NCI-H345 (cell line): Measurements from ENCODE around the gene TDG.
A peak's percentile ranks its signal among the peaks of the same experiment; 100 is the strongest.

Source experiments
- DNase-seq: peaks from one replicate; lab custom pipeline; 2025; lab: John Stamatoyannopoulos, UW

Gene TDG

DNA sequence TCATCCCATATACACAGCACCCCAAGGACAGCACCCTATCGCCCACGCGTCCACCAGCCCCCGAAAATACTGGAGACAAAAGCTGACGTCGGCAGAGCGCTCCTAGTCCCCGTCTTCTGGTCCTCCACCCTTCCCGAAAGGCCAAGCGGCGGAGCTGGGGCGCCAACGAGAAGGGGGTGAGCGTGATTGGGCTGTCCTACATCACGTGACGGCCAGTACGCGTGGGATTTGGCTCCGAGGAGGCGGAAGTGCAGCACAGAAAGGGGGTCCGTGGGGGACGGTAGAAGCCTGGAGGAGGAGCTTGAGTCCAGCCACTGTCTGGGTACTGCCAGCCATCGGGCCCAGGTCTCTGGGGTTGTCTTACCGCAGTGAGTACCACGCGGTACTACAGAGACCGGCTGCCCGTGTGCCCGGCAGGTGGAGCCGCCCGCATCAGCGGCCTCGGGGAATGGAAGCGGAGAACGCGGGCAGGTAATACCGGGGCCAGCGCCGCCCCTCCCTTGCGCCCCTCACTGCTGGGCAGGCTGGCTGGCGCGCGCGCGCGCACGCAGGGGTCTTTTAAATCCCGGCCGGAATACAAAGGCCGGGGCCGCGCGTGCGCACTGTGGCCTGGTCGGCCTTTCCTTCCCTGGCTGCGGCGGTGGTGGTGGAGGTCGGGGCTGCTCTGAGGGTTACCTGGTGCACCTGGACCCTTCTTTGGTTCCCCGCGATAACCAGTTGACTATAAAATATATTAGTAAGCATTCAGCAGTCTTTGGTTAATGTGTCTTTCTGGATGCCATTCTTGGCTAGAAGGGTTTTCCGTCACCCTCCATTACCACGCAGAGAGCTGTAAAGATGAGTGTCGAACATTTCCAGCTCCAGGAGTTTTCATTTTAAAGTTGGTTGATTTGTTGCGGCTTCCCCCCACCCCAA is at the start of gene TDG:
Gene TDG (plus strand): TSS at position 283 of the 915 bp plus-strand sequence. CDS start 166 bp downstream, at position 449.
- peak; percentile 99 for DNase-seq

- DNase-seq: no peak
Observed at GRCh38 chr12:103917873-103918272, 47.8 kb upstream of the TDG start.

- peak; percentile 60 for DNase-seq
Observed at GRCh38 chr12:103924761-103925641, 40.7 kb upstream of the TDG start.

- no peak for DNase-seq
Observed at GRCh38 chr12:103928682-103929045, 37.0 kb upstream of the TDG start.

GRCh38 chr12:103929046-103929783 is 36.5 kb upstream of the TDG start:
- peak; percentile 86 for DNase-seq

DNA sequence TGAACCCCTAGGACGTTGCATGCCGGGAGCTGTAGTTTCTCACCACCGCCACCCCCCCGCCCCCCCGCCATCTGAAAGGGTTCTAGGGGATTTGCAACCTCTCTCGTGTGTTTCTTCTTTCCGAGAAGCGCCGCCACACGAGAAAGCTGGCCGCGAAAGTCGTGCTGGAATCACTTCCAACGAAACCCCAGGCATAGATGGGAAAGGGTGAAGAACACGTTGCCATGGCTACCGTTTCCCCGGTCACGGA is 36.0 kb upstream of the TDG start:
- DNase-seq: peak; percentile 95

DNA sequence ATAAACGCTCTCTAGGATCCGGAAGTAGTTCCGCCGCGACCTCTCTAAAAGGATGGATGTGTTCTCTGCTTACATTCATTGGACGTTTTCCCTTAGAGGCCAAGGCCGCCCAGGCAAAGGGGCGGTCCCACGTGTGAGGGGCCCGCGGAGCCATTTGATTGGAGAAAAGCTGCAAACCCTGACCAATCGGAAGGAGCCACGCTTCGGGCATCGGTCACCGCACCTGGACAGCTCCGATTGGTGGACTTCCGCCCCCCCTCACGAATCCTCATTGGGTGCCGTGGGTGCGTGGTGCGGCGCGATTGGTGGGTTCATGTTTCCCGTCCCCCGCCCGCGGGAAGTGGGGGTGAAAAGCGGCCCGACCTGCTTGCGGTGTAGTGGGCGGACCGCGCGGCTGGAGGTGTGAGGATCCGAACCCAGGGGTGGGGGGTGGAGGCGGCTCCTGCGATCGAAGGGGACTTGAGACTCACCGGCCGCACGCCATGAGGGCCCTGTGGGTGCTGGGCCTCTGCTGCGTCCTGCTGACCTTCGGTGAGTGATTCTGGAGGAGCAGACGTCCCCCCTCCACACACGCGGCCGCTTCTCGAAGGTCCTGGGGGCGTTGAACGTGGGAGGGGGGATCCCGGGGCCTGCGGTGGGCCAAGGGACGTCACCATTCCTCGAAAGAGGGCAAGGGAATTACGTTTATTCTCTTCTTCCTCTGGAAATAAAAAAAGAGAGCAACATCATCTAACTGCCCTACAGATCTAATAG is 35.5 kb upstream of the TDG start, which contains the start of gene HSP90B1:
Gene HSP90B1 (plus strand): TSS at position 377 of the 753 bp plus-strand sequence. CDS start 106 bp downstream, at position 483.
- DNase-seq: peak; percentile 100

DNA sequence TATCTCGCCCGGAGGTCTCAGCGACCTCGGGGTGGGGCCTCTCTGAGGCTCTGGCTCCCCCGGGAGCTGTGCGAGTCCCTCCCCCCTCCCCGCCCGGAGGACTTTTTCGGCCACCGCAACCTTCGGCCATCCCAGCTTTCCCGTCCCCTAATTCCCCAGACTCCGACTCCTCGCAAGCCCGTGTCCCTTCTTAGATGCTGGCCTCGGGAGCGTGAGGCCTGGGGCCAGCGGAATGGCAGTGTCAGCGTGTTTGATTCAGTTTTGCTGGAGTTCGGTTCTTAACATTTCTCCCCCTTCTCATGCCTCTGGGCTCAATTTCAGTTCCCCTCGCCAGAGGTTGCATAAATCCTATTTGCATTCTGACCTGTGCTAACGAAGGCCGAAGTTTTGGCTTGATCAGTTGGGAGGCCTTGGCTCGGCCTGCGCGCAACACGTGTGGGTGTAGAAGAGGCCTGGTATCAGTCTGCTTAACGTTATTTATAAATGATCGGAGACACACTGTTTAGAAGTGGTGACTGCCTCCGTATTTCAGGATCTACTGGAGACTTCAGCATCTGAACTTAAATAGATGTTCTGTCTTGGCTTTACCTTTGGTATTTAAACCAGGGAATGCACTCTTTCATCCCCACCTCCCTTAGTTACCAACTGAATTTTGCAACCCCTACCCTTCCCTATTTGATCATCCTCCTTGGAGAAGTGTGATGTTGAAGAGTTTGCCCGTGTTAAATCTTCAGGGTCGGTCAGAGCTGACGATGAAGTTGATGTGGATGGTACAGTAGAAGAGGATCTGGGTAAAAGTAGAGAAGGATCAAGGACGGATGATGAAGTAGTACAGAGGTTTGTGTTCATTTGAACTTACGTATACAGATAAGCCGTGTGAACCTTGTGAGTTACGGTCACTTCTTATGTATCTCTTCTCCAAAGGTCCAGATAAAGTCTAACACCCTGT is 34.6 kb upstream of the TDG start:
- no peak for DNase-seq

GRCh38 chr12:103933237-103933636 is 32.4 kb upstream of the TDG start:
- no peak for DNase-seq

DNA sequence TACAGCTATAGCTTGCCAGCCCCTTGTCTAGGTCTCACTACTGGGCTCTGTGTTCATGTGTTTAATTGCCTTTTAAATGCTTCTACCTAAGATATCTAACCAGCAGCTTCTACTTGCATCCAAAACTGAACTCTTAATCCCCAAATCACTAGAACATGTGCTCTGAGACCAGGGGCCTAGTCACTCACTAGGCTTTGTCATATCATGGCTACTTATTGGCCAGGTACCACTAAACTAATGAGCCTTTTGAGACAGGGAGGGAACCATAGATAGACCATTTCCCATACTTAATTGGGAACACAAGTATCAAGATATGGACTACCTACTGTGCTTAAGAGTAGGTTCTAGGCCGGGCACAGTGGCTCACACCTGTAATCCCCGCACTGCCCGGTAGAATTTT is 29.0 kb upstream of the TDG start:
- no peak for DNase-seq

GRCh38 chr12:103944964-103945363 is 20.7 kb upstream of the TDG start:
- DNase-seq: no peak

DNA sequence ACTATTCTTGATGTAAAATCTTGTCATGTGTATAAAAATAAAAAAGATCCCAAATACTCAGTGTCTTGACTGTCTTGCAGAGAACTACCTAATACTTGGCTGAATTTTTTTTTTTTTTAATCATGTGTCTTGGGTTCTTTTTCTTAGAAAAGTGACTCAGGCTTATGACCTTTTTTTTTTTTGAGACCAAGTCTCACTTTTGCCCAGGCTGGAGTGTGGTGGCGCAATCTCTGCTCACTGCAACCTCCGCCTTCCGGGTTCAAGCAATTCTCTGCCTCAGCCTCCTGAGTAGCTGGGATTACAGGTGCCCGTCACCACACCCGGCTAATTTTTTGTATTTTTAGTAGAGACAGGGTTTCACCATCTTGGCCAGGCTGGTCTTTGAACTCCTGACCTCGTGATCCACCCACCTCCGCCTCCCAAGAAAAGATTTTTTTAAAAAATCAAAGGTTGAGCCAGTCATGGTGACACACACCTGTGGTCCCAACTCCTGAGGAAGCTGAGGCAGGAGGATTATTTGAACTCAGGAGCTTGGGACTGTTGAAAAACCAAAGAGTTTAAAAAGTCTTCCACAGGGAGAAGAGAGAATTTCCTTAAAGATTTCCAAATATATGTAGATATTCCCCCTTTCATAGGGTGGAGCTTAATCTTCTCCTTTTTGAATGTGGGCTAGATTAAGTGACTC is 17.7 kb upstream of the TDG start:
- DNase-seq: no peak

DNA sequence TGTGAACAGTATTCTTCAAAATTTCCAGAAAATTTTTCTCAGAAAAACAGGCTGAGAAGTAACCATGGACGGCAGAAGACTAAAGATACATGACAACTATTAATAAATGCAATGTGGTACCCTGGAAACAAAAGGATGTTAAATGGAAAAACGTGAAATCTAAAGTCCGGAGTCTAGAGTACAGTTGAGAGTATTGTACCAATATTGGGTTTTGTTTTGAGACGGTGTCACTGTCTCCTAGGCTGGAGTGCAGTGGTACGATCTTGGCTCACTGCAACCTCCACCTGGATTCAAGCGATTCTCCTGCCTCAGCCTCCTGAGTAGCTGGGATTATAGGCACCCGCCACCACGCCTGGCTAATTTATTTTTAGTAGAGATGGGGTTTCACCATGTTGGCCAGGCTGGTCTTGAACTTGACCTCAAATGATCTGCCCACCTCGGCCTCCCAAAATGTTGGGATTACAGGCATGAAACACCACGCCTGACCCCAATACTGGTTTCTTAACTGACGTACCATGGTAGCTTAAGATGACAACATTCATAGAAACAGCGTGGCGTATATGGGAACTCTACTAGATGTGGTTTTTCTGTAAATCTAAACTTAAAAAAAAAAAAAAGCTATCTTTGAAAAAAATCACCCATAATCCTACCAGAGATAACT is 16.8 kb upstream of the TDG start:
- DNase-seq: no peak

- no peak for DNase-seq
Observed at GRCh38 chr12:103952497-103952896, 13.2 kb upstream of the TDG start.

GRCh38 chr12:103955811-103956508 is 9.7 kb upstream of the TDG start:
- DNase-seq: no peak

GRCh38 chr12:103956509-103957027 is 9.1 kb upstream of the TDG start:
- no peak for DNase-seq

DNA sequence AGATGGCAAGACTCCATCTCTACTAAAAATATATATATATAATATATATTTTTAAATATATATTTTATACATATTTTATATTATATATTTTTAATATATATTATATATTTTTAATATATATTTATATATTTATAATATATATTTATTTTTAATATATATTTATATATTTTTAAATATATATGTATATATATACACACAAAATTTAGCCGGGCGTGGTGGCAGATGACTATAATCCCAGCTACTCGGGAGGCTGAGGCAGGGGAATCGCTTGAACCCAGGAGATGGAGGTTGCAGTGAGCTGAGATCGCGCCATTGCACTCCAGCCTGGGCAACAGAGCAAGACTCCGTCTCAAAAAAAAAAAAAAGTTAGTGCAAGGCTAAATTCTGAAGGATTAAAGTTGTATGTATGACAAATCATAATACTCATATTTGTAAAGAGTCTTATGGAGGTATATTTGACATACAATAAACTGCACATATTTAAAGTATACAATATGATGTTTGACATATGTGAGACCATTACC is 7.7 kb upstream of the TDG start:
- DNase-seq: no peak

DNA sequence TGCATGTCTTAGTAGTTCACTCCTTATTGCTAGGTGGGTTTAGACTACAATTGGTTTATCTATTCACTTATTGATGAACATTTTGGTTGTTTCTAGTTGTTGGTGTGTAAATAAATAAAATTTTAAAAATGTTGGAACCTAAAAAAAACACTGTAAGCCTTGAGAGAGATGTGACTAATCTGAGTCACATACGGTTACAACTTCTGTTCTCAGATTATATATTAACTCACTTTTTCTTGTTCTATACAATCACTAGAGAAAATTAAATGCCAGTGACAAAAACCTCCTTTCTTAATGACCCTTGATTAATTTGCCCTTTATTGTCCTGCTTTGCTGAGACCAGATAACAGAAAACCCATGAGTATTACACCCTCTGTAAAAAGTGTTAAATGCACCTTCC is 7.1 kb upstream of the TDG start:
- no peak for DNase-seq
